RCC 7860 (cell line): ENCODE results near the gene EFNB1.

Source experiments
- DNase-seq: peaks from one replicate; pipeline ENCODE4 v3.0.0-alpha.2; 2015; ENCODE audit warnings: low spot score
- FAIRE-seq: peaks from 2 replicates; lab custom pipeline; 2012; peaks lifted over from hg19 to GRCh38; lab: Jason Lieb, UNC

Gene EFNB1

DNA sequence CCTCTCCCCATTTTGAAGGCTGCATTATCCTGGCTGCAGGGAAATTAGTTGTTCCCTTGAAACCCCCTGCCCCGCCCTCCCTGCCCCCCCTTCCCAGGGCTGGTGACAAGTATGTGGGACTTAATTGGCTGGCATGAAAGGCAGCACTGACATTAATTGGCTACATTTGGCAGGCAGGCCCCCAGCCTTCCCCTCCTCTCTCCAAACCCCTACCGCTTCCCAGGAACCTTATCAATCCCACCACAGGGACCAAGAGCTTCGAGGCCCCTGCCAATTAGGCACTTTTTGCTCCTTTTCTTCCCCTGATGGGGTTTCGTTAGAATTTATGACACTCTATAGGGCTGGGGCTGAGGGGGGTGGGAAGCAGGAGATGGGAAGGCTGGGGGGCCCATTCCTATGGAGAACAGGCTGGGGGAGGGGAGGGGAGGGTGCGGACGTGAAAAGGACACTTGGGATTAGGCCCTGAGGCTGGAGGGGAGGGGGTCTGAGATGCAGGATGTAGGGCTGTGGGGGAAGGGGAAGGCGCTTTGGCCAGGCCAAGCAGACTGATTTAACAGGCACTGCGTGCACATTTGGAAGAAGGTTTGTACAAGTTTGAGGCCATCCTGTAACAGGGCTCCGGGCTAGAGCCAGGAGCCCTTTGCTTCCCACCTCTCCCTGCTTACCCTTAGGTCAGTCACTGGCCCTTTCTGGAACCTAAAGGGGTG lies 52.2 kb downstream of the EFNB1 start:
- FAIRE-seq: no peak

DNA sequence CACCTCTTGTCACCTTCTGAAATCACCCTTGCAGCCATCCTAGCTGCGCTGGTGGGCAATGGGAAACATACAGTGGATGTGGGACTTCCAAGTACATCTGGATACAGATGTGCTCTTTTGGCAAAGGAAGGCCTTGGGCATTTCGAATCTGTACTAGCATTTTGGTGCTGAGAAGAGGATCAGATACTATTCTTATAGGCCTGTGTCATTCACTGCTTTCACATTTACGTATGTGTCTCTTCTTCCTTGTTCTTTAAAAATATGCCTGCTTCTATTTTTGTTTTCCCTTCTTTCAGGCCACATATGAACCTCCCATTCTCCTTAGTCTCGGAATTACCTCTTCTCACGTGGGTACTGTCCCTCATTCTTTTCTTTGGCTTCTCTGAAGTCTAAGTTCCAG lies 53.1 kb downstream of the EFNB1 start:
- no peak for FAIRE-seq
- DNase-seq: no peak

More for the DNA sequence above, 52.2 kb downstream of the EFNB1 start:
- no peak for DNase-seq

DNA sequence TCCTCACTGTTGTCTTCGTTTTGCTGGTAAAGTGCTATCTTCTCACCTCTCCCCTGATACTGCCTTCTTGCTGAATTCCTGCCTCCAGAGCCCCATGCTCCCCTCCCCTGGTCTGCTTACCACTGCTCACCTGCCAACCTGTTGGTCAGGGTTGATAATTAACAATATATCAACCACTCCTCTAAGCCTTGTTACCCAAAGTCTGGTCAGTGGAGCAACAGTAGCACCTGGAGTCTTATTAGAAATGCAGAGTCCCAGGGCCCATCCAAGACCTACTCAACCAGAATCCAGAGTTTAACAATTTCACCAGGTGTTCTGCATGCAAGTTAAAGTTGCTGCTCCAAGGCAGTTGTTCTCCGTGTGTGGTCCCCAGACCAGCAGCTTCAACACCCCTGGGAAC lies 55.0 kb downstream of the EFNB1 start:
- FAIRE-seq (no peak), DNase-seq (no peak)

DNA sequence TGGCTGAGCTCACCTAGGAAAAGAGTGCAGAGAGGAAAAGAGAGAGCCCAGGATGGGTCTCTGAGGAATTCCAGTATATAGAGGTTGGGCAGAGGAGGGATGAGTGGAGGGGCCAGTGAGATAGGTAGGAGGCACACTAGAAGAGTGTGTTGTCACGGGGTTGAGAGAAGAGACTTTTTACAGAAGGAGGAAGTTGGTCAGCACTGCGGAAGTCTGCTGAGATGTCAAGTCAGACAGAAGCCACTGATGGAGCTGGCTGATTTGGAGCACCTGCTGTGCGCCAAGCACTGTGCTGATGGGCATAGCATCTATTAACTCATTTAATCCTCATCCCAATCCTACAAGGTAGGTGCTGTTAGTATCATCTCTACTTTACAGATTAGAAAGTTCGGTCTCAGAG lies 60.4 kb downstream of the EFNB1 start:
- DNase-seq (no peak), FAIRE-seq (no peak)
